HL-60/S4 (cell line): ENCODE data around the gene DEFB114.
"Not testable (repeated sequence)": the region's sequence is repeated elsewhere in the genome, so short reads cannot be mapped to it uniquely, and the experiment has no call there.

Experiments
- in situ Hi-C: fragments of 300-500 bp; cut with MboI; formaldehyde crosslinking; loops from 2 replicates; pipeline ENCODE4 v1.14.3; 2022; ENCODE audit warnings: low sequenced_read_pairs

Gene DEFB114, protein sequence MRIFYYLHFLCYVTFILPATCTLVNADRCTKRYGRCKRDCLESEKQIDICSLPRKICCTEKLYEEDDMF

DNA sequence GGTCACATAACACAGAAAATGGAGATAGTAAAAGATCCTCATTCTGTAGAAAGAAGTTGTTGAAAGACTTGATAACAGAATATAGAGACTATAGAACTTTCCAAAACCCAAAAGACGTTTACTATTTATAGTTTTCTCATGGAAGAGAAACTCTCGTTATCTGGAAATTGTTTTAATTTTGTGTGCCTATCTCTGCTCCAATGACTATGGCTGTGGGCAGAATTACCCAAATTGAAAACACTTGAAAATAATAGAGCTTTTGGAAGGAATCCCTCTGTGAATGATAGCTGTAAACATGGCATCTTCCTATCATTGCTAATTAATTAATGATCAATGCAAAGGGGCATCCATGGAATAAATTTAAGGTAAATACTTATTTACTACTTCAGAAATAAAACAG lies at the start of gene DEFB114:
DEFB114 (minus strand) TSS at position 101 of the 400 bp plus-strand sequence; CDS start at position 42, 59 bp downstream.
- in situ Hi-C loops: no loop called here

DNA sequence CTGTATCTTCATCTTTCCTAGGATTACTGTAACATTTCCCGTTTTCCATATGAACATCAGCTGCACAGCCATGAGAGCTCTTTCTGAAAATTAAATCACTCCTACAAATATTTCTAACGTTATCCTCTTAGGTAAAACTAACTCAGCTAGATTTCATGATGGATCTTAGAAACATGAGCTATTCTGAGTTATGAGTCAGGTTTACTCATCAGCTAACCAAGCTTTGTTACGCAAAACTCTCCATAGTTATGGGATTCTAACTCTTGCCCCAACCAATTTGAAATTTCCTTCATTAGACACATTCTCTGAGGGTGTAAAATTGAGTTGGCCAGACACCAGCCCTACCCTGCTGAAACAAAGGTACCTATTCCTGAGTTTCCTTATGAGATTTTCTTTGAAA lies 43.9 kb upstream of the DEFB114 start:
- in situ Hi-C loops: no loop called here

DNA sequence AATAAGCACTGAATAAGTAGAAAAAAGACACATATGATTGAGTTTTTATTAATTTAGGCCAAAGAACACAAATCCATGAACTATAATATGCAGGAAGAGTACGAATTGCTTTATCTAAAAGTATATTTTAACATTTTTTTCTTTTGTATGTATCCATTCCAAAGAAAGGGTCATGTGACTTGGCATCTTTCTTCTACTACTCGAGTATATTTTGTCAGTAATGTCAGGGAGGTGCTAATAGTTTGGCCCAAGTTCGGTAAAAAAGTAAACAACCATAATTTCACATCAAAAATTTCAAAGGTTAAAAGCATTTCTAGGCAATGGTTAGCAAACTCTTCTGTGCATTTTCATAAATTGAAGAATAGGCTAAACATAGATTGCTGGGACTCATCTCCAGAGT lies 39.2 kb upstream of the DEFB114 start:
- in situ Hi-C loops: no loop called here

GRCh38 chr6:49995278-49995677 lies 31.3 kb upstream of the DEFB114 start:
- in situ Hi-C loops: no loop called here

DNA sequence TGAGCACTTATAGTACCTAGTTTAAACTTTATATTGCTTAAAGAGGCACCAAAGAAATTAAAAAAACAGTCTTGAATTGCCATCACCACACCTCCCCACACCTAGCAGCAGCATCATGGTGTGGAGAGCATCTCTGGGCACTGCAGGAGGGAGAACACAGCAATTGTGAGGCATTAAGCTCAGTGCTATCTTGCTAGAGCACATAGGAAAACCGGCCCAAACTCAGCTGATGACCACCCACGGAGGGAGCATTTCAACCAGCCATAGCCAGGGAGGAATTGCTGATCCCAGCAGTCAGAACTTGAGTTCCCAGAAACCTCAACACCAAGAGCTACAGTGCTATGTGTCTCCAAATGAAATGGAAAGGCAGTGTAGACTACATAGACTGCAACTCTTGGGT lies 24.9 kb upstream of the DEFB114 start:
- in situ Hi-C loops: no loop called here

DNA sequence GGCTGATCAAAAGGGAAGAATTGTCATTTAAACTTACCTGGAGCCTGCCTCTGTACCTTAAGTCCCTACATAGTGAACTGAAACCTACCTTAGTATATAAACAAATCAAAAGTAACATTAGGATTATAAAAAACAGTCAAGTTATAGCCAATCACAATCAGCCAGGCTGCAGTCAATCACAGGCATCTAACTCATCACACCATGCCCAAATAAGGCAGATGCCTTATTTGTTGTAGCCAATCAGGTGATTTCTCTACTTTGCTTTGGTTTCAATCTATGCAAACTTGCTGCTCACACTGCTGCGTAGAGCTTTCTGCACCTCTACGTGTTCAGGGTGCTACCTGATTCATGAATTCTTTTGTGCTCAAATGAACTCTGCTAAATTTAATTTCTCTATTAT lies 23.8 kb upstream of the DEFB114 start:
- in situ Hi-C loops: no loop called here

DNA sequence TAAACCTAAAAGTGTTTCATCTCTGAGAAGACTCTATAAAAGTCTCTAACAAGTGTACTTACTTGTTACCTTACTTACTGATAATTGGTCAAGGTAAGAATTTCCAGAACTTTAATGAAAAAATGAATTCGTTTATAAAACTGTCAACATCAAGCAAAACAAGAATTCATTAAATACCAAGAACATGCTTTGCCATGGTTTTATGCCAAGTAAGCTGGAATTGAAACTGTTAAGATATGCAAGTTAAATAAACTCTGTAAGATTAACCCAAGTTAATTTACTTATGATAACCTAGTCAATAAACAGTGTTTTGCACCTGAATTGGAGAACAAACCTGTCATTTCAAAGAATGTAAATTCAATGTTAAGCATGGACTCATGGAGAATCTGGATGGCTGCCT lies 22.6 kb upstream of the DEFB114 start:
- in situ Hi-C loops: no loop called here

GRCh38 chr6:49982046-49982445 lies 18.1 kb upstream of the DEFB114 start:
- in situ Hi-C loops: no loop called here

DNA sequence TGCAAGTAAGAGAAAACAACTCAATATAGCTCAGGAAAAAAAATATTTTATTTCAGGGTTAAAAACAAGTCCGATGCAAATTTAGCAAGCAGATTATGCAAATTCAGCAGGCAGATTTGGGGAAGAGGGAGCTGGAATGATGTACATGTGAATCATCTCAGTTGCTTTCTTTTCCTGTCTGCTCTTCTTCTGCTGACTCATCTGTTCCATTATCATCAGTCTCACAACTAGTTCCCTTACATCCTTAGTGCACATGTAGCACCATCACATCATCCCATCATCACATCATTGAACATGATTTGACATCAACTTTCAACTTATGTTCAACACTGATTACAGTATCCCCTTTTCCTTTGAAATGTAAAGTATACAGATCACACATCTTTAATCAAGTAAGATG lies 16.9 kb upstream of the DEFB114 start:
- in situ Hi-C loops: no loop called here

GRCh38 chr6:49979584-49979983 lies 15.6 kb upstream of the DEFB114 start:
- in situ Hi-C loops: no loop called here

DNA sequence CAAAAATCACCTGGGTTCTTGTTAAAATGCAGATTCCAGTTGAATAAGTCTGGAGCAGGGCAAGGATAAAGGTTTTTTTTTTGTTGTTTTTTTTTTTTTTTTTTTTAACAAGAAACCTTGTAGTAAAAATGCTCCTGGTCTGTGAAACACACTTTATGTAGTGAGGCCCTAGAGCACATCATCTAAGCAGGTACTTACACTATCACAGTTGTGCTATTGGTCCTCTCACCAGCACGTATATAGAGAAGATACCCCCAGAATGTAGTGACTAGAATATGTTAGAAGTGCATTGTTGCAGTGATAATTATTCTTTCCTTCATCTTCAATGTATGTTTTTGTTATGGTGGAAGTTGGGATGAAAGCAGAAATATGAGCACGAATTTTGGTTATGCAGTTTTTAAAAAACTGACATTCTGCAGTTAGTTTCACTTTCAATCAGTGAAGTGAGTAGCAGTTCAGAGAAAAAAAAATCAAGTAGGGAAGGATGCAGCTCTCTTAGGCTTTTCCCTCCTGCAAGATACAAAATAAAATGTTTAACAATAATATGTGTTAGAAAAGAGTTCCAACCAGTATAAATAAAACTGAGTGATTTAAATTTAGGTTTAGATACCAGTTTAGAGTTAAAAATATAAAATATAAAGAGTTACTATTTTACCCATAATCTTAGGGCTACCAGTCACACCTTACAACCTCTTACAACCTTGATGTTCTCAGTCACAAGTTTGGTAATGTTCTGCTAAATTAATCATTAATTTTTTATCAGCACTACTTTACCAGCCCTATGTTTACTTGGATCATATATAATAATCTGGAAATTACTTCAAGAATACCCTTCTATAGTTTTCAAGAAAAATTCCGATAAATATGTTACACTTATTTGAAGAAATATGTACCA lies 14.6 kb upstream of the DEFB114 start:
- in situ Hi-C loops: no loop called here

DNA sequence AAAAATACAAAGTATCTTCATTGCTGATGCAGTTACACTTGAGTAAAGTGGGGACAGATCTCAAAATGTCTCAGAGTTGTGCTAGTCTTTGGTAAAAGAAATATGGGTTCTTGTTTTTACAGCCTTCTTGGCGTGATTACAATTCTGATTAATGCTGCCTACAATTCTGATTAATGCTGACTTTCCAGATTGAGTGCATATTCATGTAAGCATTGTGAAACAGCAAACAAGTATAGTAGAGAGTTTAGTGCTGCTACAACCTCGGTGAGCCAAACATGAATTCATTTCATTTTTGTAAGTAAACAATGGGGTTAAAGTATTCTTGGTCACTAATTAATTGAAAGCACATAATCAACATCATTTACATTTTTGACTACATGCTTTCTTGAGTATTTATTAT lies 5.6 kb upstream of the DEFB114 start, which contains the start of gene DEFB113:
DEFB113 (minus strand) TSS at position 21 of the 400 bp plus-strand sequence; CDS start at position 21, 0 bp downstream.
- in situ Hi-C loops: no loop called here

DNA sequence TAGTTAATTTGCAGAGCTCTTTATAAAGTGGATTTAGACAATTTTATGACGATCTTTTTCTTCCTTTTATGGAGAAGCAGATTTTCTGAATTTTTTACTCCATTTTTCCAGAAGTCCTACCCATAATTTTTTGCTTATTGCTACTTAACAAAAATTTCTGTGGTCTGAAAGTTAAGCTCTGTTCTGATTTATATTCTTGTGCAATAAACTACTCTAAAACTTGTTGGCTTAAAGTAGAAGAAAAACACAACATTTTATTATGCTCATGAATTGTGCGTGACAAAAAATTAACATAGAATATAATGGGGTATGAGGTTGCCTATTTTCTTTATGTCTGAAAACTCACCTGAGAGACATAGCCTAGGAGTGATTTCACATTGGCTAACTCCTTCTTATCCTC lies 2.9 kb upstream of the DEFB114 start:
- in situ Hi-C loops: no loop called here

- in situ Hi-C loops: no loop called here
Observed at GRCh38 chr6:49966334-49966733, 2.4 kb upstream of the DEFB114 start.

GRCh38 chr6:49958180-49958579 lies 5.8 kb downstream of the DEFB114 start:
- in situ Hi-C loops: no loop called here

GRCh38 chr6:49955847-49956246 lies 8.1 kb downstream of the DEFB114 start:
- in situ Hi-C loops: no loop called here

DNA sequence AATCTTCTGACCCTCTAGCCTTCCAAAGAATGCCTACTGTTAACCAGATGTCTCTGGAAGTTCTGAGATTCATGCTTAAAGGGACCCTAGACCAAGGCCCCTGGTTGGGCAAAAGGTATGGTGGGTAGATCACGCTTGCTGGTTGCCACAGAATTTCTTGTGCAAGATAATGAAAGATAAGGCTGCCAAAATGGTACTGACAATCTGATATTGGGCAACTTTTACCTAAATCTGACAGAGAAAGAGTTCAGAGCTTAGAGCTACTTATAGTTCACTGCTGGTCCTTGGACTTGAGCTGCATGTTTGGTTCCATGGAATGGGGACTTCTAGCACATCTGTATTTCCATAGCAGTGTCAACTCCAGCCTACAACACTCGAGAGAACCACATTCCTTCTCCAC lies 12.0 kb downstream of the DEFB114 start:
- in situ Hi-C loops: no loop called here

- in situ Hi-C loops: no loop called here
Observed at GRCh38 chr6:49950415-49950751, 13.6 kb downstream of the DEFB114 start.

DNA sequence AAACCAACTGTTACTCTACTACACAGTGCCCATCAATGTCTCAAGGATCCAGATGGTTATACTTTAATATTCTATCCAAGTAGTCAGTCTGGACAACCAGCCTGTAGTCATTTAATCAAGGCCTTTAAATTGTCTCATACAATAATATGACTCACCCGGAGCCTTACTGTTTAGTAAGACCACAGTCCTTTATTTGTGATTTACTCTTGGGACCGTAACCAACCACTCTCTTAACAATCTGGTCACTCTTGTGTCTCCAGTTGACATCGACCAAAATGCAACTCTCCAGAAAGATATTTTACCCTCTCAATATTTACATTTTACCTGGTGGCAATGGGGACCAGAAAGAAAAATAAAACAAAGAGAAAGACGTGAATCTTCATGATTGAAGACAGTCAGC lies 14.9 kb downstream of the DEFB114 start:
- in situ Hi-C loops: no loop called here

GRCh38 chr6:49946835-49947234 lies 17.1 kb downstream of the DEFB114 start:
- in situ Hi-C loops: no loop called here

- in situ Hi-C loops: not testable (repeated sequence)
Observed at GRCh38 chr6:49944068-49944467, 19.9 kb downstream of the DEFB114 start.

- in situ Hi-C loops: no loop called here
Observed at GRCh38 chr6:49939993-49940498, 23.9 kb downstream of the DEFB114 start.
